ENCODE results near the gene SYNC. TPM values are rescaled to one million over a fixed set of nuclear protein-coding genes. Genes with fewer than 3 reads are reported as not detected.
"Not testable (repeated sequence)": the region's sequence is repeated elsewhere in the genome, so short reads cannot be mapped to it uniquely, and the experiment has no call there.

Gene SYNC
- total RNA-seq, 2 experiments from 2014 or later = not detected

- H3K36me3 ChIP-seq (ENCODE audit: insufficient read depth, low read length) = no peaks in the 10 kb centered on the region
- H3K36me3 Mint-ChIP-seq (ENCODE audit: low read depth) = no peaks in the 10 kb centered on the region
- H3K4me1 Mint-ChIP-seq (ENCODE audit: low read depth) = peaks cover 5% of the 10 kb centered on the region
- no peak overlapping the region for H3K4me3 Mint-ChIP-seq
- intact Hi-C loops (cut with DNase I, micrococcal nuclease) = loop anchor here in 1 of 2 experiments (10.0 kb wide), 1 partner anchor 369 kb away; the partner anchor contains the start of gene AZIN2
- POLR2A ChIA-PET = no interaction called here
- no peak for ATAC-seq (ENCODE audit: poor library complexity)
- H3K27ac ChIP-seq (ENCODE audit: low read depth in 1 of 2, low read length in 2 of 2) = no peak overlapping the region
- no peak overlapping the region for H3K4me3 ChIP-seq (ENCODE audit: low read length)
- DNase-seq = no peak
- TF ChIP-seq CTCF (IDR thresholded peaks at IDR 0.05) = no peak
- CTCF ChIA-PET = no interaction called here
- H3K27me3 Mint-ChIP-seq = peaks cover 5% of the 10 kb centered on the region
- no peak overlapping the region for H3K27ac Mint-ChIP-seq
- H3K9me3 ChIP-seq (ENCODE audit: control insufficient read depth in 1 of 2, insufficient read depth in 1 of 2, low read length in 2 of 2) = no peaks in the 10 kb centered on the region
- no peaks in the 10 kb centered on the region for H3K27me3 ChIP-seq (ENCODE audit: control insufficient read depth in 1 of 2, insufficient read depth in 2 of 2, low read length in 2 of 2)
- H3K4me1 ChIP-seq (ENCODE audit: insufficient read depth, low read length) = peaks cover 17% of the 10 kb centered on the region
- H3K9me3 Mint-ChIP-seq = no peaks in the 10 kb centered on the region
These were observed 13.3 kb upstream of the SYNC start for GRCh38 chr1:32715901-32716311.

- Mint-ChIP-seq H3K9me3 (no peaks in the 10 kb centered on the region), H3K27me3 (no peaks in the 10 kb centered on the region), H3K4me3 (no peak overlapping the region), H3K36me3 (ENCODE audit: low read depth) (no peaks in the 10 kb centered on the region), H3K27ac (no peak overlapping the region), H3K4me1 (ENCODE audit: low read depth) (peaks cover 5% of the 10 kb centered on the region)
- H3K27ac ChIP-seq (ENCODE audit: low read depth in 1 of 2, low read length in 2 of 2) = no peak overlapping the region
- no peak overlapping the region for H3K4me3 ChIP-seq (ENCODE audit: low read length)
- no peaks in the 10 kb centered on the region for H3K27me3 ChIP-seq (ENCODE audit: control insufficient read depth in 1 of 2, insufficient read depth in 2 of 2, low read length in 2 of 2)
- ChIA-PET CTCF (interaction anchor here (0.6 kb wide), 1 partner anchor 194 kb away, joined by 3 read pairs; no protein-coding TSS in a partner anchor), POLR2A (no interaction called here)
- H3K4me1 ChIP-seq (ENCODE audit: insufficient read depth, low read length) = peaks cover 17% of the 10 kb centered on the region
- H3K9me3 ChIP-seq (ENCODE audit: control insufficient read depth in 1 of 2, insufficient read depth in 1 of 2, low read length in 2 of 2) = no peaks in the 10 kb centered on the region
- TF ChIP-seq CTCF (IDR thresholded peaks at IDR 0.05) = no peak
- ATAC-seq (ENCODE audit: poor library complexity) (no peak), DNase-seq (no peak)
- intact Hi-C loops (cut with DNase I, micrococcal nuclease) = loop anchor here in 1 of 2 experiments (10.0 kb wide), 1 partner anchor 371 kb away; the partner anchor contains the start of gene AZIN2
- H3K36me3 ChIP-seq (ENCODE audit: insufficient read depth, low read length) = no peaks in the 10 kb centered on the region
These were observed 11.7 kb upstream of the SYNC start for GRCh38 chr1:32714277-32714676.

GRCh38 chr1:32713081-32713480, 10.5 kb upstream of the SYNC start:
- H3K4me3 ChIP-seq (ENCODE audit: low read length) = no peak overlapping the region
- TF ChIP-seq CTCF (IDR thresholded peaks at IDR 0.05) = no peak
- H3K27ac ChIP-seq (ENCODE audit: low read depth in 1 of 2, low read length in 2 of 2) = no peak overlapping the region
- Mint-ChIP-seq H3K27ac (no peak overlapping the region), H3K4me1 (ENCODE audit: low read depth) (peaks cover 5% of the 10 kb centered on the region), H3K4me3 (no peak overlapping the region), H3K27me3 (no peaks in the 10 kb centered on the region), H3K9me3 (no peaks in the 10 kb centered on the region), H3K36me3 (ENCODE audit: low read depth) (no peaks in the 10 kb centered on the region)
- DNase-seq (no peak), ATAC-seq (ENCODE audit: poor library complexity) (no peak)
- H3K9me3 ChIP-seq (ENCODE audit: control insufficient read depth in 1 of 2, insufficient read depth in 1 of 2, low read length in 2 of 2) = no peaks in the 10 kb centered on the region
- intact Hi-C loops (cut with DNase I, micrococcal nuclease) = loop anchor here in 1 of 2 experiments (10.0 kb wide), 1 partner anchor 372 kb away; the partner anchor contains the start of gene AZIN2
- no peaks in the 10 kb centered on the region for H3K36me3 ChIP-seq (ENCODE audit: insufficient read depth, low read length)
- H3K4me1 ChIP-seq (ENCODE audit: insufficient read depth, low read length) = peaks cover 17% of the 10 kb centered on the region
- ChIA-PET CTCF (interaction anchor here (0.8 to 3.7 kb wide), 16 partner anchors 10 to 156 kb away, joined by 3 to 93 read pairs (median 6); partner anchors contain the start of genes S100PBP and YARS1), POLR2A (interaction anchor here (1.4 kb wide), 1 partner anchor 60 kb away, joined by 13 read pairs; no protein-coding TSS in a partner anchor)
- no peaks in the 10 kb centered on the region for H3K27me3 ChIP-seq (ENCODE audit: control insufficient read depth in 1 of 2, insufficient read depth in 2 of 2, low read length in 2 of 2)

- not testable (repeated sequence) for H3K27ac ChIP-seq (ENCODE audit: low read depth in 1 of 2, low read length in 2 of 2); H3K36me3 ChIP-seq (ENCODE audit: insufficient read depth, low read length); H3K4me1 Mint-ChIP-seq (ENCODE audit: low read depth); H3K4me3 Mint-ChIP-seq; H3K9me3 ChIP-seq (ENCODE audit: control insufficient read depth in 1 of 2, insufficient read depth in 1 of 2, low read length in 2 of 2); H3K27me3 Mint-ChIP-seq; H3K9me3 Mint-ChIP-seq; H3K36me3 Mint-ChIP-seq (ENCODE audit: low read depth); ATAC-seq (ENCODE audit: poor library complexity); H3K4me3 ChIP-seq (ENCODE audit: low read length); DNase-seq; H3K27ac Mint-ChIP-seq; H3K4me1 ChIP-seq (ENCODE audit: insufficient read depth, low read length); H3K27me3 ChIP-seq (ENCODE audit: control insufficient read depth in 1 of 2, insufficient read depth in 2 of 2, low read length in 2 of 2)
- intact Hi-C loops (cut with DNase I, micrococcal nuclease) = loop anchor here in 1 of 2 experiments (10.0 kb wide), 1 partner anchor 374 kb away; the partner anchor contains the start of gene AZIN2
- POLR2A ChIA-PET = interaction anchor here (0.6 to 0.9 kb wide), 2 partner anchors 45 to 72 kb away, joined by 3 read pairs; no protein-coding TSS in a partner anchor
- CTCF ChIA-PET = interaction anchor here (0.9 to 3.7 kb wide), 5 partner anchors 17 to 148 kb away, joined by 3 to 93 read pairs (median 10); partner anchors contain the start of genes S100PBP and YARS1
These were observed 8.7 kb upstream of the SYNC start for GRCh38 chr1:32711221-32711620.
